ENCODE results near the gene HSP90AB1. TPM values are rescaled to one million over a fixed set of nuclear protein-coding genes. Genes with fewer than 3 reads are reported as not detected.

Gene HSP90AB1
- total and polyA plus RNA-seq, 12 donors, result 235 to 1,053 (median 904) TPM

- H3K27me3 ChIP-seq, result no peaks in the 10 kb centered on the region
- peaks cover 0 to 44% (median 20%) of the 10 kb centered on the region in 9 donors for H3K36me3 ChIP-seq
- WGBS, 2 donors, result 51 to 74% methylated on average over 6 of the region's 6 CpGs
- intact Hi-C loops (cut with DNase I), result loop anchor here in 1 of 10 donors (10.0 kb wide), 1 partner anchor 453 kb away; the partner anchor contains the start of gene VEGFA
- no peak for ATAC-seq
- peaks cover 31 to 96% (median 83%) of the 10 kb centered on the region in 9 donors for H3K4me1 ChIP-seq
- no peak for DNase-seq
- TF ChIP-seq CTCF (IDR thresholded peaks at IDR 0.05), result no peak
- peak overlapping the region in 8 of 10 donors; percentile 23 to 51 (median 49) for H3K4me3 ChIP-seq
- no peaks in the 10 kb centered on the region for H3K9me3 ChIP-seq
- peak overlapping the region; percentile 88 to 98 (median 94) for H3K27ac ChIP-seq
Observed at GRCh38 chr6:44228031-44228430, 18.9 kb upstream of the HSP90AB1 start.

- no peaks in the 10 kb centered on the region for H3K9me3 ChIP-seq
- H3K4me1 ChIP-seq, result peaks cover 35 to 98% (median 86%) of the 10 kb centered on the region in 9 donors
- ATAC-seq (peak in 3 of 8 donors; percentile 4 to 5 (median 4)), DNase-seq (no peak)
- 51 to 71% methylated on average over 7 of the region's 7 CpGs for WGBS, 2 donors
- peak overlapping the region; percentile 88 to 98 (median 94) for H3K27ac ChIP-seq
- TF ChIP-seq CTCF (IDR thresholded peaks at IDR 0.05), result no peak
- H3K4me3 ChIP-seq, result peak overlapping the region in 8 of 10 donors; percentile 13 to 51 (median 49)
- intact Hi-C loops (cut with DNase I), result loop anchor here in 1 of 10 donors (10.0 kb wide), 1 partner anchor 454 kb away; the partner anchor contains the start of gene VEGFA
- H3K36me3 ChIP-seq, result peaks cover 0 to 48% (median 24%) of the 10 kb centered on the region in 9 donors
- no peaks in the 10 kb centered on the region for H3K27me3 ChIP-seq
Observed at GRCh38 chr6:44228433-44228832, 18.5 kb upstream of the HSP90AB1 start.

- no peaks in the 10 kb centered on the region for H3K27me3 ChIP-seq
- whole genome bisulfite sequencing, 2 donors, result 33 to 45% methylated on average over 5 of the region's 5 CpGs
- H3K36me3 ChIP-seq, result peaks cover 0 to 49% (median 24%) of the 10 kb centered on the region in 9 donors
- peak overlapping the region in 5 of 10 donors; percentile 13 to 51 (median 23) for H3K4me3 ChIP-seq
- intact Hi-C loops (cut with DNase I), result loop anchor here in 1 of 10 donors (10.0 kb wide), 1 partner anchor 454 kb away; the partner anchor contains the start of gene VEGFA
- peak in 1 of 8 donors; percentile 0 for ATAC-seq
- no peak for TF ChIP-seq CTCF (IDR thresholded peaks at IDR 0.05)
- H3K4me1 ChIP-seq, result peaks cover 39 to 99% (median 87%) of the 10 kb centered on the region in 9 donors
- H3K27ac ChIP-seq, result peak overlapping the region; percentile 88 to 98 (median 94)
- no peak for DNase-seq
- no peaks in the 10 kb centered on the region for H3K9me3 ChIP-seq
Observed at GRCh38 chr6:44228836-44229235, 18.1 kb upstream of the HSP90AB1 start.

GRCh38 chr6:44229376-44230033 is 17.4 kb upstream of the HSP90AB1 start:
- intact Hi-C loops (cut with DNase I), result loop anchor here in 5 of 10 donors (5.0 to 10.0 kb wide), 4 partner anchors 57 to 455 kb away; partner anchors contain the start of gene VEGFA (in 1 of the 5)
- peak overlapping the region; percentile 88 to 98 (median 94) for H3K27ac ChIP-seq
- H3K9me3 ChIP-seq, result no peaks in the 10 kb centered on the region
- H3K36me3 ChIP-seq, result peaks cover 0 to 49% (median 24%) of the 10 kb centered on the region in 9 donors
- no peak for TF ChIP-seq CTCF (IDR thresholded peaks at IDR 0.05)
- 47 to 51% methylated on average over 11 of the region's 11 CpGs for WGBS, 2 donors
- peak overlapping the region in 1 of 10 donors; percentile 19 for H3K4me3 ChIP-seq
- ATAC-seq (peak; percentile 23 to 68 (median 49)), DNase-seq (peak; percentile 58 to 59)
- H3K4me1 ChIP-seq, result peaks cover 38 to 99% (median 84%) of the 10 kb centered on the region in 9 donors
- no peaks in the 10 kb centered on the region for H3K27me3 ChIP-seq
